ENCODE measurements around the gene EXTL2. TPM values are rescaled to one million over a fixed set of nuclear protein-coding genes. Genes with fewer than 3 reads are reported as not detected.
"Not testable (repeated sequence)": the region's sequence is repeated elsewhere in the genome, so short reads cannot be mapped to it uniquely, and the experiment has no call there.

EXTL2 gene, protein sequence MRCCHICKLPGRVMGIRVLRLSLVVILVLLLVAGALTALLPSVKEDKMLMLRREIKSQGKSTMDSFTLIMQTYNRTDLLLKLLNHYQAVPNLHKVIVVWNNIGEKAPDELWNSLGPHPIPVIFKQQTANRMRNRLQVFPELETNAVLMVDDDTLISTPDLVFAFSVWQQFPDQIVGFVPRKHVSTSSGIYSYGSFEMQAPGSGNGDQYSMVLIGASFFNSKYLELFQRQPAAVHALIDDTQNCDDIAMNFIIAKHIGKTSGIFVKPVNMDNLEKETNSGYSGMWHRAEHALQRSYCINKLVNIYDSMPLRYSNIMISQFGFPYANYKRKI
- 1 to 10 TPM; 4.5 to 5.0 TPM for total RNA-seq

DNA sequence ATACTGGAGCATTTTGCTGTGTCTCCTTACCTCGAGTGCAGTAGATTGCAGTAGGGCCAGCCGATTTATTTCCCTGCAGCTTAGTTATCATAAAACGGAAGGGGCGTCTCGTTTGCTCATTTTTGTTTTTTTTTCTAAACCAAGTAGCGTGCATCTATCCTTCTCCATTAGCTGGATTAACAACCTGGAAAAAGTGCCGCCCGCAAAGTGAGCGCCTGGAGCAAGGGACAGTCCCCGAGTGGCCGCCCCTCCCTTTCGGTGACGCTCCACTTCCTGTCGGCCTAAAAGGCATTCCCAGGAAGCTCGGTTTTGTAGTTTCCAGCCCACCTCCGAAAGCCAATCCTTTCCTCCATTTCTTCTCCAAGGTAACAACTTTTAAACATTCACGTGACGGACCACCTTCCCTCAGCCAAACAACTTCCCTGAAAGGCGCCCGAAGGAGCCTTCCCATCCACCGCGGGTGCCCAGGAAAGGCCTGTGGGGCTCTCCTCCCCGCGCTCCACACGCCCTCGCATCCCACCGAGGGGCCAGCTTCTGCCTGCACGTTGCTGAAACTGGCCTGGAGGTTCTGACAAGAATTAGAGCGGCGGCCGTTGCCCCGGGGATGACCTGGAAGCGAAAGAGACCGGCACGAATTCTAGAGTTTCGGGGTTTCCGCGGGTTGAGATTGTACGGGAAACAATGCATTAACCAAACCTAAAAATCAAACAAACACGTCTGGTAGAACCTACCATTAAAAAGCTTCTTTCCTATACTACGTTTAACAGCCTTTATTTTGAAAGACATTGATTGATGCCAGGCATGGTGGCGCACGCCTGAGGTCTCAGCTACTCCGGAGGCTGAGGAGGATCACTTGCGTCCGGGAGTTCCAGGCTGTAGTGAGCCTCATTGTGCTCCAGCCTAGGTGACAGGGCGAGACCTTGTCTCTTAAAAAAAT lies at the start of gene EXTL2:
EXTL2 (minus strand) TSS at position 240 of the 937 bp plus-strand sequence. CDS start 6,085 bp downstream, outside the sequence.
- CTCF ChIA-PET = interaction anchor here (0.7 to 2.3 kb wide), 8 partner anchors 14 to 1013 kb away, joined by 3 to 7 read pairs (median 4); no protein-coding TSS in a partner anchor
- DNase-seq = peak; percentile 81
- H3K36me3 Mint-ChIP-seq (ENCODE audit: low read depth) = peaks cover 46% of the 10 kb centered on the region
- H3K27ac Mint-ChIP-seq = peak within 1 kb of the TSS; percentile 100
- H3K27me3 Mint-ChIP-seq = no peaks in the 10 kb centered on the region
- H3K4me1 Mint-ChIP-seq = peaks cover 41% of the 10 kb centered on the region
- peak; percentile 24 for ATAC-seq
- H3K4me3 Mint-ChIP-seq = peak within 1 kb of the TSS; percentile 100
- POLR2A ChIA-PET = interaction anchor here (0.6 to 1.4 kb wide), 6 partner anchors 9 to 628 kb away, joined by 3 to 5 read pairs (median 4); no protein-coding TSS in a partner anchor
- intact Hi-C loops (cut with DNase I, micrococcal nuclease) = loop anchor here (1.0 to 10.0 kb wide), 5 partner anchors 518 to 762 kb away; partner anchors contain the start of genes CDC14A (in 1 of the 2), RTCA (in 1 of the 2) and TRMT13 (in 1 of the 2)
- H3K9me3 Mint-ChIP-seq (ENCODE audit: low read depth) = peaks cover 10% of the 10 kb centered on the region

DNA sequence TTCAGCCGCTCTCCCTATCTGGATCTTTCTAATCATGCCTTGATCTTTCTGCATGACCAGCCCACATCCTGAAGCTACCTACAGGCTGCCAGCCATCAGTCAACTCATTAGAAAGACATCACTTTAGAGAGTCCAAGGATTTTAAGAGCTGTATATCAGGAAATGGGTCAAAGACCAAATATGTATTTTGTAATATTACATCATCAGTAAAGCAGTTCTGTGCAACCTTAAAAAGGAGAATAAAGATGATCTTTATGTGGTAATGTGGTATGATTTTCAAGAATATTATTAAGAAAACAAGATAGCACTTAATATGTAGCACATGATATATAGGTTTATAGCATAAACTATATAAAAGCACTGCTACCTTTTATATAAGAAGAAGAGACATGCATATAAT lies 48.9 kb upstream of the EXTL2 start:
- Mint-ChIP-seq H3K4me1 (peaks cover 48% of the 10 kb centered on the region), H3K27me3 (peaks cover 2% of the 10 kb centered on the region), H3K4me3 (no peak overlapping the region), H3K9me3 (ENCODE audit: low read depth) (peaks cover 41% of the 10 kb centered on the region), H3K36me3 (ENCODE audit: low read depth) (peaks cover 88% of the 10 kb centered on the region), H3K27ac (no peak overlapping the region)
- no peak for ATAC-seq
- intact Hi-C loops (cut with DNase I, micrococcal nuclease) = loop anchor here (5.0 kb wide), 3 partner anchors 59 to 294 kb away; partner anchors contain the start of gene S1PR1 (in 1 of the 2)
- ChIA-PET CTCF (interaction anchor here (0.8 to 1.8 kb wide), 2 partner anchors 14 to 345 kb away, joined by 3 to 4 read pairs; no protein-coding TSS in a partner anchor), POLR2A (no interaction called here)
- DNase-seq = no peak

DNA sequence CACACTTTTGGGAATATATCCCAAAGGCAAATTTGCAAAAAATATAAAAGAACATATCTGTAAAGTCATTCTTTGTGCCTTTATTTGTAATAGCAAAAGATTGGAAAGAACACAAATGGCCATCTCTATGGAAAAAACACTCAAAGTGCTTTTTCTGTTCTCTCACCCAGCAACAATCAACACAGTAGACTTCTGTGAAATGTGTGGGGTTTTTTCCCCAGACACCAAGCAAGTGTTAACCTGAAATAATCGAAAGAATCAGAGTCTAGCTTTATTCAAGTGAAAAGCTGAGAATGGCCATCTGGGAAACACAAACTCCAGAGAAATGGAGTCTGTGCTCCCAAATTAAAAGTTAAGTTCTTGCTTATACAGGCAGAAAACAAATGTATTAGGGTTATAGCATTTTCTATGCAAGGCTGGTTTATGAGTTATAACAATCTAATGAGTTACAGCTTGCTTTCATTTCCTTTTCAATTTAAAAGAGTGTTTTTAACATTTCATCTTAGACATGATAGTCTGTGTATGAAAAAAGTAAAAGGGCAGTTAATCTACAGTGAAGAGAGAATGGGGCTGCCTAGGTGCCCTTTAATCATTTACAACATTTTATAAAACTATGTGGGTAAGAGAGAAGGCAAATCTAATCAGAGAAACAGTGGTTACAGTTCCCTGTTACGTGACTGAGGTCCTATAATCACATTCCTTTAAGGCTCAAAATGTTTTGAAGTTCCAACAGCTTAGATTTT lies 47.8 kb upstream of the EXTL2 start:
- intact Hi-C loops (cut with DNase I, micrococcal nuclease) = loop anchor here (5.0 kb wide), 3 partner anchors 60 to 295 kb away; partner anchors contain the start of gene S1PR1 (in 1 of the 2)
- H3K36me3 Mint-ChIP-seq (ENCODE audit: low read depth) = peaks cover 88% of the 10 kb centered on the region
- H3K9me3 Mint-ChIP-seq (ENCODE audit: low read depth) = peaks cover 35% of the 10 kb centered on the region
- peaks cover 2% of the 10 kb centered on the region for H3K27me3 Mint-ChIP-seq
- ChIA-PET POLR2A (no interaction called here), CTCF (interaction anchor here (0.7 to 1.6 kb wide), 5 partner anchors 8 to 346 kb away, joined by 3 to 4 read pairs (median 3); no protein-coding TSS in a partner anchor)
- peak overlapping the region; percentile 94 for H3K27ac Mint-ChIP-seq
- no peak for DNase-seq
- ATAC-seq = no peak
- H3K4me3 Mint-ChIP-seq = peak overlapping the region; percentile 67
- H3K4me1 Mint-ChIP-seq = peaks cover 45% of the 10 kb centered on the region

DNA sequence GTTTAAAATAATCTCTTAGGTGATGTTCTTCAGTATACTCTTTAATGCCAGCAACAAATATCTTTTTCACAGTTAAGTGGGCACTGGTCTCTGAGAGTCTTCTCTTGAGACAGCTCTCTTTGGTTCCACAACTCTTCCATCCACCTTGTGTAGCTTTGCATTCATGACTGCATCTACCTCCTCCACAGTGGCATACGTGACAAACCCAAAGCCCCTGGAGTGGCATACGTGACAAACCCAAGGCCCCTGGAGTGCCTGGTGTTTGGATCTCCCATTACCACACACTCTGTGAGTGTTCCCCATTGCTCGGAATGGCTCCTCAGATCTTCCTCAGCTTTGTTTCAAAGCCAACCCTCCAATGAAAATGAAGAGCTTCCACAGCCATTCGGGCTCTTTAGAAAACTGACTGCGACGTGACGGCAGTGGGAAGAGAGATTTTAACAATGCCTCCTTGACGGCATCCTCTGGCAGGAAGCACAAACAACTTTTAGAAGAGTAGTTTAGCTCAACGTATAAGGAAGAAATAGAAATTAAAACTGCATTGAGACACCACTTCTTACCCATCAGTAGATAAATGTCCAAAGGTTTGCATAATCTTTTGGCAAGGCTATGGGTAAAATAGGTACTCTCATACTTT lies 47.1 kb upstream of the EXTL2 start:
- H3K27ac Mint-ChIP-seq = peak overlapping the region; percentile 94
- peaks cover 40% of the 10 kb centered on the region for H3K4me1 Mint-ChIP-seq
- ChIA-PET POLR2A (interaction anchor here (0.7 to 1.1 kb wide), 2 partner anchors 14 to 492 kb away, joined by 3 to 4 read pairs; no protein-coding TSS in a partner anchor), CTCF (interaction anchor here (0.7 to 1.6 kb wide), 4 partner anchors 9 to 19 kb away, joined by 3 to 4 read pairs (median 4); no protein-coding TSS in a partner anchor)
- H3K9me3 Mint-ChIP-seq (ENCODE audit: low read depth) = peaks cover 28% of the 10 kb centered on the region
- intact Hi-C loops (cut with DNase I, micrococcal nuclease) = loop anchor here (1.0 to 5.0 kb wide), 8 partner anchors 12 to 350 kb away; partner anchors contain the start of gene S1PR1 (in 1 of the 2)
- ATAC-seq (peak; percentile 40), DNase-seq (no peak)
- peaks cover 86% of the 10 kb centered on the region for H3K36me3 Mint-ChIP-seq (ENCODE audit: low read depth)
- peak overlapping the region; percentile 67 for H3K4me3 Mint-ChIP-seq
- H3K27me3 Mint-ChIP-seq = peaks cover 2% of the 10 kb centered on the region

DNA sequence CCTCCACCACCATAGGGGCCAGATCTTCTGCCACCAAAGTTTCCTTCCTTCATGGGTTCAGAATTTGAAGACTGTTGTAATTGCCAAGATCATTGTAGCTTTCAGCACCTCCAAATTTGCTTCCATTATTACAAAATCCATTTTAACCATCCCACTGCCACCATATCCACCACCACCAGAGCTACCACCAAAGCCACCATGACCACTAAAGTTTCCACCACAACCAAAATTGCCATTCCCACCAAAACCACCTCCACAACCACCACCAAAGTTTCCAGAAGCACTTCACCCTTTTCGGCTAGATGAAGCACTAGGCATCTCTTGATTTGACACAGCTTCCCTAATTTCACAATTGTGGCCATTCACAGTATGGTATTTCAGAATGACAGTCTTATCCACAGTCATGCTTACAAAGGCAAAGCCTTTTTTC lies 46.5 kb upstream of the EXTL2 start:
- CTCF ChIA-PET = interaction anchor here (0.9 to 1.6 kb wide), 6 partner anchors 12 to 295 kb away, joined by 3 to 4 read pairs (median 4); no protein-coding TSS in a partner anchor
- POLR2A ChIA-PET = interaction anchor here (0.7 to 1.1 kb wide), 2 partner anchors 14 to 492 kb away, joined by 3 to 4 read pairs; no protein-coding TSS in a partner anchor
- H3K36me3 Mint-ChIP-seq (ENCODE audit: low read depth) = peaks cover 85% of the 10 kb centered on the region
- peaks cover 2% of the 10 kb centered on the region for H3K27me3 Mint-ChIP-seq
- intact Hi-C loops (cut with DNase I, micrococcal nuclease) = loop anchor here (1.0 to 5.0 kb wide), 8 partner anchors 12 to 350 kb away; partner anchors contain the start of gene S1PR1 (in 1 of the 2)
- peak; percentile 82 for ATAC-seq
- peaks cover 45% of the 10 kb centered on the region for H3K4me1 Mint-ChIP-seq
- H3K27ac Mint-ChIP-seq = peak overlapping the region; percentile 94
- peak overlapping the region; percentile 67 for H3K4me3 Mint-ChIP-seq
- peaks cover 22% of the 10 kb centered on the region for H3K9me3 Mint-ChIP-seq (ENCODE audit: low read depth)
- DNase-seq = peak; percentile 45

DNA sequence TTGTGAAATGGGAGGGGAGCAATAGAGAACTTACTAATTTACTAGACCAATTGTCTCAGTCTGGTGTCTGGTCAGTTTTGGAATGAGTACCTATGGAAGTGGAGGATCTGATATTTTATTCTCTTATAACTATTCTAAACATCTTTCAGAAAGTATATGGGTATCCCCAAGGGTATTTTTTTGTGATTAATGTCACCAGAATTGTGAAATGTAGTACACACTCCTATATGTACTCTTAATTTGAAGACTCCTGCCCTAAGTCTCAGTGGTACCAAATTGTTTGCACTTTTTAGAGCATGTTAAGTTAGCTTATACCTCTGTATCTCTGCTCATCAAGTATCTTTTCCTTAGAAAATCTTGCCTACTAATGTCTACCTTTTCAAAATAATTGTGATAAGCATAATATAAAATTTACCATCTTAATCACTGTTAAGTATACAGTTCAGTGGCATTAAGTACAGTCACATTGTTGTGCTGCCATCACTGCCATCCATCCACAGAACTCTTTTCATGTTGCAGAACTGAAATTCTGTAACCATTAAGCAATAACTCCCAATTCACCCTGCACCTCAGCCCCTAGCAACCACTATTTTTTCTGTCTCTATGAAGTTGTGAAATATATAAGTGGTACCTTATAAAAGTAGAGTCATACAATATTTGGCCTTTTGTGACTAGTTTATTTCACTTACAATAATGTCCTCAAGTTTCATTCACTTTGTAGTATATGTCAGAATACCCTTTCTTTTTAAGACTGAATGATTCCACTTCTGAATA lies 41.7 kb upstream of the EXTL2 start:
- peaks cover 84% of the 10 kb centered on the region for H3K36me3 Mint-ChIP-seq (ENCODE audit: low read depth)
- CTCF ChIA-PET = no interaction called here

DNA sequence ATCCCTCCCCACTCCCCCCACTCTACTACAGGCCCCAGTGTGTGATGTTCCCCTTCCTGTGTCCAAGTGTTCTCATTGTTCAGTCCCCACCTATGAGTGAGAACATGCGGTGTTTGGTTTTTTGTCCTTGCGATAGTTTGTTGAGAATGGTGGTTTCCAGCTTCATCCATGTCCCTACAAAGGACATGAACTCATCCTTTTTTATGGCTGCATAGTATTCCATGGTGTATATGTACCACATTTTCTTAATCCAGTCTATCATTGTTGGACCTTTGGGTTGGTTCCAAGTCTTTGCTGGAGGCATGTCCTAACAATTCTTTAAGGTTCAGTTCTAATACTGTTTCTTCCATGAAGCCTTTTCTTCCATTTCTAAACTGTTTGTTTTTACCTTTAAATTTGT lies 38.9 kb upstream of the EXTL2 start:
- H3K36me3 Mint-ChIP-seq (ENCODE audit: low read depth) = peaks cover 75% of the 10 kb centered on the region
- ATAC-seq; intact Hi-C loops (cut with DNase I, micrococcal nuclease); H3K4me3 Mint-ChIP-seq; POLR2A ChIA-PET; H3K27me3 Mint-ChIP-seq; DNase-seq; H3K9me3 Mint-ChIP-seq (ENCODE audit: low read depth); H3K27ac Mint-ChIP-seq: not testable (repeated sequence)
- H3K4me1 Mint-ChIP-seq = peaks cover 66% of the 10 kb centered on the region
- CTCF ChIA-PET = interaction anchor here (1.9 kb wide), 1 partner anchor 354 kb away, joined by 6 read pairs; no protein-coding TSS in a partner anchor

More for the DNA sequence above, 41.7 kb upstream of the EXTL2 start:
- no peak overlapping the region for H3K4me3 Mint-ChIP-seq
- POLR2A ChIA-PET = no interaction called here
- peaks cover 56% of the 10 kb centered on the region for H3K4me1 Mint-ChIP-seq
- H3K27me3 Mint-ChIP-seq = peaks cover 2% of the 10 kb centered on the region
- DNase-seq = no peak
- no peak for ATAC-seq
- intact Hi-C loops (cut with DNase I, micrococcal nuclease) = no loop called here
- no peak overlapping the region for H3K27ac Mint-ChIP-seq
- H3K9me3 Mint-ChIP-seq (ENCODE audit: low read depth) = peaks cover 12% of the 10 kb centered on the region

DNA sequence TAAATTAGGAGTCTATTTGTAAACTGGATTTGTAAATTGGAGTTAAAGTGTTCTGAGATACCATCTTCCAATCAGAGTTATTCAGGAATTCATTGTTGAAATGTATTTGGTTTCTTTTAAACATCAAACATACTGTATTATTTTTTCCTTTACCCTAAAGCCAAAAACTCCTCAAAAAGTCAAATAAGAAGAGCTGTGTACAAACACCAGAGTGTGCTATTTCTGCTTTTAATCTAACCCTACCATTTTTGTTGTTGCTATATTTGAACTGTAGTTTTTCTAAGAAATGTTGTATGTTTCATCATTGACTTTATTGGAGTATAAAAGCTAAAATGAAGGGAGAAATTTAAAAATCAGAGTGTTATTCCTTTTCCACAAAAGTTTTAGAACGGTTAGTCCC lies 37.1 kb upstream of the EXTL2 start:
- H3K4me3 Mint-ChIP-seq = no peak overlapping the region
- peaks cover 61% of the 10 kb centered on the region for H3K4me1 Mint-ChIP-seq
- intact Hi-C loops (cut with DNase I, micrococcal nuclease) = no loop called here
- POLR2A ChIA-PET = no interaction called here
- H3K27me3 Mint-ChIP-seq = no peaks in the 10 kb centered on the region
- peaks cover 59% of the 10 kb centered on the region for H3K36me3 Mint-ChIP-seq (ENCODE audit: low read depth)
- CTCF ChIA-PET = interaction anchor here (0.6 to 1.1 kb wide), 2 partner anchors 19 to 330 kb away, joined by 3 read pairs; no protein-coding TSS in a partner anchor
- no peak for DNase-seq
- ATAC-seq = no peak
- H3K27ac Mint-ChIP-seq = peak overlapping the region; percentile 55
- peaks cover 5% of the 10 kb centered on the region for H3K9me3 Mint-ChIP-seq (ENCODE audit: low read depth)

DNA sequence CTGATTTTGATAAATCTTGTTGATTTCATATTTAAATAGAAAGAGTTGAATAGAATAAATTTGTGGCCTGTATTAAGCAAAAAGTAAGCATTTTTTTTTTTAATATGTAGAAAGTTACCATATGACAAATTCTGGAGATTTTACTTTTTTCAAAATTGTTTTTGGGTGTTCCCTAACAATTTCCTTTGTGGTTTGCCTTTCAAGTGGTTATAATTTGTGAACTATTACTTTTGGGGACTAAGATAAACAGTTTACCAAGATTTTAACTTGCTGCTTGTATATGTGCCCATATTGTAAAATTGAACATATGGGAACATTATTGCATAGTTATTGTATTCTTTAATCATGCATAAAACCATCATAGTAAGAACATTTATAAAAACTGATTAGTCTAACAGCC lies 35.9 kb upstream of the EXTL2 start:
- H3K27ac Mint-ChIP-seq = peak overlapping the region; percentile 38
- ChIA-PET CTCF (interaction anchor here (0.6 to 1.6 kb wide), 4 partner anchors 11 to 491 kb away, joined by 3 to 5 read pairs (median 4); no protein-coding TSS in a partner anchor), POLR2A (no interaction called here)
- H3K36me3 Mint-ChIP-seq (ENCODE audit: low read depth) = peaks cover 47% of the 10 kb centered on the region
- DNase-seq = no peak
- H3K27me3 Mint-ChIP-seq = no peaks in the 10 kb centered on the region
- H3K4me3 Mint-ChIP-seq = no peak overlapping the region
- peaks cover 59% of the 10 kb centered on the region for H3K4me1 Mint-ChIP-seq
- peaks cover 12% of the 10 kb centered on the region for H3K9me3 Mint-ChIP-seq (ENCODE audit: low read depth)
- intact Hi-C loops (cut with DNase I, micrococcal nuclease) = no loop called here
- ATAC-seq = no peak
